H1 (cell line): Measurements from ENCODE around the gene MZF1.

ENCODE experiments used
- GABPA ChIP-seq: IDR thresholded peaks from 2 replicates; pipeline ENCODE4 v1.6.1; 2011; ENCODE audit warnings: mild to moderate bottlenecking, low read length, moderate library complexity, borderline replicate concordance; ENCODE audit not compliant: insufficient read depth
- SP2 ChIP-seq: IDR thresholded peaks from 2 replicates; pipeline ENCODE4 v1.6.1; 2012; ENCODE audit warnings: mild to moderate bottlenecking, low read length, inconsistent platforms

DNA sequence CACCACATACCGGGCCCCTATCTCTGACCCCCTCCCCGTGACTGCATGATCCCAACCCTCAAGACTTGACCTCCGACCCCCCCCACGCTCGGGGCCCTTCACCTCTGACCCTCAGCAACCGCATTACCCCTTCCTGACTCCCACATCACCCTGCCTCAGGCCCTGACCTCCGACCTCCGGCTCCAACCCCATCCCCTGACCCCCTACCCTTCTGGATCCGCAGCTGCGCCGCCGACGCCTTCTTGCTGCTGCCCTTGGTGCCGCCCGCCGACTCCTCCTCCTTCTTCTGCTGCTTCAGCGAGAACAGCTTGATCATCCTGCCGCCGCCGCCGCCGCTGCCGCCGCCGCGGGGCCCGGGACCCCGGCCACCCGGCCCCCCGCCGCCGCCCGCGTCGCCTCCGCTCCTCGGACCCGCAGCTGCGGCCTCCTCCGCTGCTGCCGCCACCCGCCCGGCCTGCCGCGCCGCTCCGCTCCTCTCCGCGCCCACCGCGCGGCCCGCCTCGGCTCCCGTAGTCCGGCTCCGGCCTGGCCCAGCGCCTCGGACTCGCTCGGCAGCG is 15.0 kb downstream of the MZF1 start, which contains the start of gene UBE2M:
- TF ChIP-seq SP2 (no peak), GABPA (no peak)
